ENCODE results near the gene CHMP1A.
"Not testable (repeated sequence)": the region's sequence is repeated elsewhere in the genome, so short reads cannot be mapped to it uniquely, and the experiment has no call there.

CHMP1A gene

DNA sequence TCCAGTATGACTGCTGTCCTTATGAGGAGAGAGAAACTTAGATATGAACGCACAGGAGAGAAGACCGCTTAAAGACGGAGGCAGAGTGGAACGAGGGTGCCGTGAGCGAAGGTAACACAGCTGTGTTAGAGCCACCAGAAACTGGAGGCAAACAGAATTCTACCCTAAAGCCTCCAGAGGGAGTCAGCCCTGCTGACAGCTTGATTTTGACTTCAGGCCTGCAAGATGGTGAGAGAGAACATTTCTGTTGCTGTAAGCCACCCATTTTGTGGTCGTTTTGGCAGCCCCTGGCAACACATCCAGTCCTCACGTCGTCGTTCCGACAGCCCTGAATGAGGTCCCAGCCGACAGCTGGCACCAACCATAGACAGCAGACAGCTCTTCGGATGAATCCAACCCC lies 46.8 kb upstream of the CHMP1A start:
- Histone ChIP-seq H2AFZ (ENCODE audit: low read depth) (no peak overlapping the region), H3K9ac (no peak overlapping the region), H3K4me1 (ENCODE audit: low read depth, poor library complexity, severe bottlenecking) (peaks cover 29% of the 10 kb centered on the region), H3K36me3 (ENCODE audit: insufficient read depth) (no peaks in the 10 kb centered on the region), H3K27ac (no peak overlapping the region), H4K20me1 (ENCODE audit: insufficient read depth) (no peaks in the 10 kb centered on the region), H3K27me3 (ENCODE audit: insufficient read depth, low read depth) (no peaks in the 10 kb centered on the region), H3K4me2 (no peak overlapping the region), H3K4me3 (IDR thresholded peaks at IDR 0.05; ENCODE audit: insufficient read depth, low read depth, low read length) (no peak overlapping the region), H3K79me2 (ENCODE audit: insufficient read depth, low read depth) (no peaks in the 10 kb centered on the region)
- TF ChIP-seq, protein P1, sequence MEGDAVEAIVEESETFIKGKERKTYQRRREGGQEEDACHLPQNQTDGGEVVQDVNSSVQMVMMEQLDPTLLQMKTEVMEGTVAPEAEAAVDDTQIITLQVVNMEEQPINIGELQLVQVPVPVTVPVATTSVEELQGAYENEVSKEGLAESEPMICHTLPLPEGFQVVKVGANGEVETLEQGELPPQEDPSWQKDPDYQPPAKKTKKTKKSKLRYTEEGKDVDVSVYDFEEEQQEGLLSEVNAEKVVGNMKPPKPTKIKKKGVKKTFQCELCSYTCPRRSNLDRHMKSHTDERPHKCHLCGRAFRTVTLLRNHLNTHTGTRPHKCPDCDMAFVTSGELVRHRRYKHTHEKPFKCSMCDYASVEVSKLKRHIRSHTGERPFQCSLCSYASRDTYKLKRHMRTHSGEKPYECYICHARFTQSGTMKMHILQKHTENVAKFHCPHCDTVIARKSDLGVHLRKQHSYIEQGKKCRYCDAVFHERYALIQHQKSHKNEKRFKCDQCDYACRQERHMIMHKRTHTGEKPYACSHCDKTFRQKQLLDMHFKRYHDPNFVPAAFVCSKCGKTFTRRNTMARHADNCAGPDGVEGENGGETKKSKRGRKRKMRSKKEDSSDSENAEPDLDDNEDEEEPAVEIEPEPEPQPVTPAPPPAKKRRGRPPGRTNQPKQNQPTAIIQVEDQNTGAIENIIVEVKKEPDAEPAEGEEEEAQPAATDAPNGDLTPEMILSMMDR (conservative IDR thresholded peaks at IDR 0.05; ENCODE audit: low read depth, low read length), result no peak

DNA sequence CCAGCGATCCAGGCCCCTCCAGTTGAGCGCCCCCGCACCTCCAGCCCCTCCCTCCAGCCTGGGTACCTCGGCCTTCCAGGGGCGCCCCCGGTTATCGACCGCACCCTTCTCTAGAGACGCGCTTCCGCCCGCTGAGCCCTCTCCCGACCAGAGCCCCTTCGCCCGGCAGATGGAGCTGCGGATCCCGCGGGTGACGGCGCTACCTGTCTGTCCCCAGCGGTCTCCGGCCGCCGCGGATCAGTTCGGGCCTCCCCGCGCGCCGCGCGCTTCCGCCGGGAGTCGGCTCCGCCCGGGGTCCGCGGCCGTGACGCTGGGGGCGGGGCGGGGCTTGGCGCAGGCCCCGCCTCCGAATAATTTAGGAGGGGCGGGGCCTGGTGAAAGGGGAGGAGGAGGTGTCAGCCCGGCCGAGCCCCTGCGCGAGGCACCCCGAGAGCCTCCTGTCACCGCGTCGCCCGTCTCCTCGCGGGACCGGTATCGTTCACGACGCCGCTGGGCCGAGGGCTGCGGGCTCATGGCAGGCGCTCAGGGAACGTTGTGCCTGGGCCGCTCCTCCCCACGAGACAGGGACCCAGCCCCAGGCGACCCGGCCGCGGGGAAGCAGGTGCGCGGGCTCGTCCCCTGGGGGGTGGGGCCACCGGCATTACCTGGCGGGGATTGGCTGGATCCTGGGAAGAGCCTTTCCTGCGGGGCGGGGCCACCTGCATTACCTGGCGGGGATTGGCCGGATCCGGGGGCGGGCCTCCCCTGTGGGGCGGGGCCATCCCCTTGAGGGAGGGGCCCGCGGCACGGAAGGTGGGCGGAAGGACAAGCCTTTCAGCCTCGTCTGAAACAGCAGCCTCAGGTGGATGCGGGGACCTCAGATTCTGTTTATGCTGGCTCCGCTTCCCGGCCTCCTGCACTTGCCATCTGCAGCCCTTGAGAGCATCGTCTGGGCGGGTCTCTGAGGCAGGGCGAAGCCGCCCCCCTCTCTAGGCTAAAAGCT lies 44.2 kb upstream of the CHMP1A start, which contains the start of gene SPATA2L:
SPATA2L (minus strand) TSS at position 281 of the 982 bp plus-strand sequence. CDS start 473 bp downstream, outside the sequence.
- H4K20me1 ChIP-seq (ENCODE audit: insufficient read depth), result no peaks in the 10 kb centered on the region
- peak within 1 kb of the TSS; percentile 56 for H2AFZ ChIP-seq (ENCODE audit: low read depth)
- H3K4me2 ChIP-seq, result peak within 1 kb of the TSS; percentile 85
- H3K4me1 ChIP-seq (ENCODE audit: low read depth, poor library complexity, severe bottlenecking), result peaks cover 31% of the 10 kb centered on the region
- H3K9ac ChIP-seq, result peak within 1 kb of the TSS; percentile 64
- TF ChIP-seq, protein P1 (conservative IDR thresholded peaks at IDR 0.05; ENCODE audit: low read depth, low read length), result no peak
- peak within 1 kb of the TSS; percentile 68 for H3K27ac ChIP-seq
- no peaks in the 10 kb centered on the region for H3K27me3 ChIP-seq (ENCODE audit: insufficient read depth, low read depth)
- no peaks in the 10 kb centered on the region for H3K79me2 ChIP-seq (ENCODE audit: insufficient read depth, low read depth)
- H3K36me3 ChIP-seq (ENCODE audit: insufficient read depth), result no peaks in the 10 kb centered on the region
- H3K4me3 ChIP-seq (IDR thresholded peaks at IDR 0.05; ENCODE audit: insufficient read depth, low read depth, low read length), result no peak within 1 kb of the TSS

DNA sequence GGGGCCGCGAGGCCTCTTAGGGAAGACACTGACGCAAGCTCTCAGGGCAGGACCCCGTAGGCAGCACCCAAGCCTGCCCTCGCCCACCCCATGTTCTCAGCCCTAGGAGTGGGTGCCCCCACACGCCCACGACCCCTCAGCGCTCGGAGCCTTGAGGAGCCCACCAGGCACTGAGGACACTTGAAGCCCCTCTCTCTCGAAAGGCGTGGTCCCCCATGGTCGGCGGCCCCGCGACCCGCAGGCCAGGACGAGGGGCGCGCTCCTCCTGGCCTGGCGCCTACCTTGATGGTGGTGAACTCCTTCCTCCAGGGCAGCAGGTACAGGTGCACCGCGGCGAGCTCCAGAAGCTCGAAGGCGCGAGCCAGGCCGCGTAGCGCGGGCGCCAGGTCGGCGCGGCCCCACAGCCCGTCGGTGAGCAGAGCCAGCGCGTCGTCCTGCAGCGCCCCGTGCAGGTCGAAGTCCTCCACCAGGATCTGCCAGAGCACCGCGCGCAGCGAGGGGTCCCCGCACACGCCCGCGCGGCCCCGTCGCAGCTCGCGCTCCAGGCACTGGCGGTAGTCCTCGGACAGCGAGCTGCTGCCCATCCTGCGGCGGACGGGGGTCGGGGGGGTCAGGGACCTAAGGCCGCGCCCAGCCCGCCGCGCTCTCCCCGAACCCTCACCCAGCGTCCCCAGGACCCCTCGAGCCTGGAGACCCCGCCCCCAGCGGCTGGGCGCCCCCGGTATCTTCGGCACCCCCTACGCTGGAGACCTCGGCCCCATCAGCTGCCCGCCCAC lies 43.3 kb upstream of the CHMP1A start:
- Histone ChIP-seq H3K9ac (peak overlapping the region; percentile 64), H3K27me3 (ENCODE audit: insufficient read depth, low read depth) (no peaks in the 10 kb centered on the region), H3K4me2 (peak overlapping the region; percentile 85), H3K27ac (peak overlapping the region; percentile 68), H2AFZ (ENCODE audit: low read depth) (peak overlapping the region; percentile 56), H4K20me1 (ENCODE audit: insufficient read depth) (no peaks in the 10 kb centered on the region), H3K4me1 (ENCODE audit: low read depth, poor library complexity, severe bottlenecking) (peaks cover 33% of the 10 kb centered on the region), H3K36me3 (ENCODE audit: insufficient read depth) (no peaks in the 10 kb centered on the region), H3K79me2 (ENCODE audit: insufficient read depth, low read depth) (no peaks in the 10 kb centered on the region), H3K4me3 (IDR thresholded peaks at IDR 0.05; ENCODE audit: insufficient read depth, low read depth, low read length) (no peak overlapping the region)
- TF ChIP-seq, protein P1 (conservative IDR thresholded peaks at IDR 0.05; ENCODE audit: low read depth, low read length), result 0 out of 2 replicates have a peak, but pooled peaks have one; percentile 19

DNA sequence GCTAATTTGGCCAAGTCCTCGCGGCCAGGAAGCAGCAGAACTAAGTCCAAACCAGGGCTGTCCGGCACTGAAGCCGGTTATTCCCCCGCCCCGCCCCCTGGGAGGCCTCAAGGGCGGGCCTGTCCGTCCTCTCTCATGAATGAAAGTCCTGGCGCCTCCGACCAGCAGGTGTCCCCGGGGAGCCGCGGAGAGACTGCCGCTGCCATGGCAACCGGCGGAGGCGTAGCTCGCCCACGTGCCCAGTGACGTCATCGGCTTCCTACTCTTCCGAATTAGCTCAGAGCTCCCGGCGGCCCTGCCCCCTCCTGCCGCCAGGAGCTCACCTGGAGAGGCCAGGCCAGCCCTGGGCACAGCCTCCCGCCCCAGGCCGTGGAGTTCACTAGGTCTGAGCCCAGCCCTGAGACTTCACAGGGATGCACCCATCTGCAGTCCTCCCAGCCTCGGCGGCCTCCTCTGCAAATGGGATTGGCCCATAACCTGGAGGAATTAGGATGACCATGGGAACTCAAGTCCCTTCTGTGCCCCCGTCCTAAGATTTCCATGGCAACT lies 42.7 kb upstream of the CHMP1A start:
- Histone ChIP-seq H3K79me2 (ENCODE audit: insufficient read depth, low read depth) (no peaks in the 10 kb centered on the region), H3K4me1 (ENCODE audit: low read depth, poor library complexity, severe bottlenecking) (peaks cover 31% of the 10 kb centered on the region), H4K20me1 (ENCODE audit: insufficient read depth) (no peaks in the 10 kb centered on the region), H3K4me3 (IDR thresholded peaks at IDR 0.05; ENCODE audit: insufficient read depth, low read depth, low read length) (no peak overlapping the region), H3K27ac (peak overlapping the region; percentile 68), H3K9ac (peak overlapping the region; percentile 64), H3K4me2 (peak overlapping the region; percentile 85), H3K36me3 (ENCODE audit: insufficient read depth) (no peaks in the 10 kb centered on the region), H2AFZ (ENCODE audit: low read depth) (peak overlapping the region; percentile 56), H3K27me3 (ENCODE audit: insufficient read depth, low read depth) (no peaks in the 10 kb centered on the region)
- TF ChIP-seq, protein P1 (conservative IDR thresholded peaks at IDR 0.05; ENCODE audit: low read depth, low read length), result peak; percentile 65

DNA sequence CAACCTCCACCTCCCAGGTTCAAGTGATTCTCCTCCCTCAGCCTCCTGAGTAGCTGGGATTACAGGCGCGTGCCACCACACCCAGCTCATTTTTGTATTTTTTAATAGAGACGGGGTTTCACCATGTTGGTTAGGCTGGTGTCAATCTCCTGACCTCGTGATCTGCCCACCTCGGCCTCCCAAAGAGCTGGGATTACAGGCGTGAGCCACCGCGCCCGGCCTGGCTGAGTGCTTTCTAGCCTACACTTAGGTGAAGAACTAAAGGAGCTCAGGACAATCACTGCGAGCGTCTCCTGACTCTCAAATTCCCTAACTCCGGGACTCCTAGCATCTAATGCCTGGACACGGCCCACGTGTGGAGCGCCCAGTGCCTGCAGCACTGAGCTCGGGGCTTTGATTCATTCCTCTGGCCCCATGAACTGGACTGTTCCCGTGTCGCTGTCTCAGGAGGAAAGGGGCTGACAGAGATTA lies 42.2 kb upstream of the CHMP1A start:
- H3K4me3 ChIP-seq (IDR thresholded peaks at IDR 0.05; ENCODE audit: insufficient read depth, low read depth, low read length), result not testable (repeated sequence)

DNA sequence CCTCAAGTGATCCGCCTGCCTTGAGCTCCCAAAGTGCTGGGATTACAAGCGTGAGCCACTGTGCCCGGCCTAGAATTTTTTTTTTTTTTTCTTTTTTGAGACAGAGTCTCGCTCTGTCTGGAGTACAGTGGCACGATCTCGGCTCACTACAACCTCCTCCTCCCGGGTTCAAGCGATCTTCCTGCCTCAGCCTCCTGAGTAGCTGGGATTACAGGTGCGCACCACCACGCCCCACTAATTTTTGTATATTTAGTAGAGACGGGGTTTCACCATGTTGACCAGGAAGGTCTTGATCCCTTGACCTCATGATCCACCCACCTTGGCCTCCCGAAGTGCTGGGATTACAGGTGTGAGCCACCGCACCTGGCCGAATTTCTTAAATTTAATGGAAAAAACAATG lies 41.2 kb upstream of the CHMP1A start:
- not testable (repeated sequence) for H3K4me3 ChIP-seq (IDR thresholded peaks at IDR 0.05; ENCODE audit: insufficient read depth, low read depth, low read length); H4K20me1 ChIP-seq (ENCODE audit: insufficient read depth); H3K27me3 ChIP-seq (ENCODE audit: insufficient read depth, low read depth); H3K36me3 ChIP-seq (ENCODE audit: insufficient read depth); H3K79me2 ChIP-seq (ENCODE audit: insufficient read depth, low read depth); H2AFZ ChIP-seq (ENCODE audit: low read depth); H3K4me2 ChIP-seq; H3K9ac ChIP-seq; H3K27ac ChIP-seq
- peaks cover 31% of the 10 kb centered on the region for H3K4me1 ChIP-seq (ENCODE audit: low read depth, poor library complexity, severe bottlenecking)

More for the DNA sequence above, 42.2 kb upstream of the CHMP1A start:
- H2AFZ ChIP-seq (ENCODE audit: low read depth), result peak overlapping the region; percentile 36; the same call in 1 of the 2 replicates
- H3K4me1 ChIP-seq (ENCODE audit: low read depth, poor library complexity, severe bottlenecking), result peaks cover 31% of the 10 kb centered on the region
- not testable (repeated sequence) for H3K27me3 ChIP-seq (ENCODE audit: insufficient read depth, low read depth); H3K9ac ChIP-seq; H3K36me3 ChIP-seq (ENCODE audit: insufficient read depth); H4K20me1 ChIP-seq (ENCODE audit: insufficient read depth); H3K27ac ChIP-seq; H3K79me2 ChIP-seq (ENCODE audit: insufficient read depth, low read depth)
- H3K4me2 ChIP-seq, result peak overlapping the region; percentile 85; the same call in 1 of the 2 replicates
